COR-L47 (cell line): ENCODE measurements around the gene STOML2.
A peak's percentile ranks its signal among the peaks of the same experiment; 100 is the strongest.

ENCODE experiments used
- DNase-seq: peaks from one replicate; lab custom pipeline; 2025; lab: John Stamatoyannopoulos, UW

Gene STOML2

GRCh38 chr9:35072461-35073278 lies 30.3 kb downstream of the STOML2 start, which contains the start of gene VCP:
TSS of gene VCP (minus strand) at chr9:35072625. CDS start at chr9:35072353, 272 bp downstream.
- peak; percentile 99 for DNase-seq

GRCh38 chr9:35071814-35072460 lies 31.0 kb downstream of the STOML2 start:
- DNase-seq, result peak; percentile 78

- no peak for DNase-seq
Observed at GRCh38 chr9:35070823-35071813, 31.8 kb downstream of the STOML2 start.

GRCh38 chr9:35069020-35069419 lies 33.9 kb downstream of the STOML2 start:
- no peak for DNase-seq

- DNase-seq, result no peak
Observed at GRCh38 chr9:35067056-35067455, 35.9 kb downstream of the STOML2 start.

- no peak for DNase-seq
Observed at GRCh38 chr9:35060548-35061207, 42.3 kb downstream of the STOML2 start.

- no peak for DNase-seq
Observed at GRCh38 chr9:35059438-35059837, 43.5 kb downstream of the STOML2 start.

- DNase-seq, result no peak
Observed at GRCh38 chr9:35057271-35057620, 45.7 kb downstream of the STOML2 start.

GRCh38 chr9:35056571-35057270 lies 46.2 kb downstream of the STOML2 start:
- DNase-seq, result no peak

- no peak for DNase-seq
Observed at GRCh38 chr9:35054871-35055644, 47.9 kb downstream of the STOML2 start.

GRCh38 chr9:35054185-35054835 lies 48.6 kb downstream of the STOML2 start:
- no peak for DNase-seq

GRCh38 chr9:35051069-35051967 lies 51.6 kb downstream of the STOML2 start:
- DNase-seq, result peak; percentile 45
